ENCODE results near the gene MLC1.

DNA sequence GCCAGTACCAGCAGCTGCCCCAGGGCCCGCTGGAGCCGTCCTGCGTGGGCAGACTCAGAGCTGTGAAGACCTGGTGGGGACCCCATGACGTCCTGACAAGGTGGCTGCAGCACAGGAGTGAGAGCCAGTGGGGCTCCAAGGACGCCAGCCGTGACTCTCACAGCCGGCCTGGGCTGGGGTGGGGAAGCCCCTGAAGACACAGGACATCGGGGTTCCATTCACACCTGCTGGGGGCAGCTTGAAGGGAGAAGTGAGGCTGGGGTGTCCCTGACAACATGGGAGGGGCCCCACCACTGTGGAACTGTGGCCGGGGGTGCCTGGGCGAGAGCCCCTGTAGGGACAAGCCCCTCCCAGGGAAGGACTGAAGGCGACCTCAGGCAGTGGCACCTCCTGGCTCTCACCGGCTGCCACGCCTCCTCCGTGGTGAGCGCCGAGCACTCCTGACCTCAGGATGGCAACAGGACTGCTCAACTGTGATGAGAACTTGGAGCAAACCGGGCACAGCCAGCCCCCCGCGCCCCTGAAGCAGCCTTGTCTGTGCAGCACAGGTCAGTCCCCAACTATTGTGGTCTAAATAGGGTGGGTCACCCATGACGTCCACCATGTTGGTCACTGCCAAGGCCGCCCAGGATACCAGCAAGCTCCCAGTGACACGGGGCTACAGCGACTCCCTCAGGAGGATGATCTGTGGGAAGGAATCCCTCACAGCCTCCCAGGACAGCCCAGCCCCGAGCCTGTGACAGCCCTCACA is 49.9 kb downstream of the MLC1 start:
- TF ChIP-seq, protein P1, sequence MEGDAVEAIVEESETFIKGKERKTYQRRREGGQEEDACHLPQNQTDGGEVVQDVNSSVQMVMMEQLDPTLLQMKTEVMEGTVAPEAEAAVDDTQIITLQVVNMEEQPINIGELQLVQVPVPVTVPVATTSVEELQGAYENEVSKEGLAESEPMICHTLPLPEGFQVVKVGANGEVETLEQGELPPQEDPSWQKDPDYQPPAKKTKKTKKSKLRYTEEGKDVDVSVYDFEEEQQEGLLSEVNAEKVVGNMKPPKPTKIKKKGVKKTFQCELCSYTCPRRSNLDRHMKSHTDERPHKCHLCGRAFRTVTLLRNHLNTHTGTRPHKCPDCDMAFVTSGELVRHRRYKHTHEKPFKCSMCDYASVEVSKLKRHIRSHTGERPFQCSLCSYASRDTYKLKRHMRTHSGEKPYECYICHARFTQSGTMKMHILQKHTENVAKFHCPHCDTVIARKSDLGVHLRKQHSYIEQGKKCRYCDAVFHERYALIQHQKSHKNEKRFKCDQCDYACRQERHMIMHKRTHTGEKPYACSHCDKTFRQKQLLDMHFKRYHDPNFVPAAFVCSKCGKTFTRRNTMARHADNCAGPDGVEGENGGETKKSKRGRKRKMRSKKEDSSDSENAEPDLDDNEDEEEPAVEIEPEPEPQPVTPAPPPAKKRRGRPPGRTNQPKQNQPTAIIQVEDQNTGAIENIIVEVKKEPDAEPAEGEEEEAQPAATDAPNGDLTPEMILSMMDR (conservative IDR thresholded peaks at IDR 0.05; ENCODE audit: low read length) = no peak
- TF ChIP-seq EZH2phosphoT487 (IDR thresholded peaks at IDR 0.05; ENCODE audit: borderline replicate concordance, low read depth, low read length) = no peak

Measured in OCI-LY7 (cell line).